Left ventricle myocardium inferior (tissue), 1 donor: ENCODE results near the gene KIRREL3. TPM values are rescaled to one million over a fixed set of nuclear protein-coding genes. Genes with fewer than 3 reads are reported as not detected.

ENCODE experiments used
- DNase-seq: peaks from one replicate; pipeline ENCODE4 v3.0.0-alpha.2; 2020
- H3K27ac ChIP-seq: fragments of 200-600 bp; replicated peaks from 2 replicates; pipeline ENCODE4 v1.8.0; 2021
- H3K27me3 ChIP-seq: fragments of 200-600 bp; 2 replicates; pipeline ENCODE4 v1.8.0; 2021; ENCODE audit warnings: low read depth
- H3K36me3 ChIP-seq: fragments of 200-600 bp; 2 replicates; pipeline ENCODE4 v1.8.0; 2021
- H3K4me1 ChIP-seq: fragments of 200-600 bp; 2 replicates; pipeline ENCODE4 v1.8.0; 2021
- H3K4me3 ChIP-seq: fragments of 200-600 bp; 2 replicates; pipeline ENCODE4 v1.8.0; 2021; ENCODE audit warnings: mild to moderate bottlenecking, moderate library complexity
- H3K9me3 ChIP-seq: fragments of 200-600 bp; replicated peaks from 2 replicates; pipeline ENCODE4 v1.8.0; 2021
- intact Hi-C: fragments of 100-400 bp; cut with micrococcal nuclease; formaldehyde crosslinking; loops from one replicate; pipeline ENCODE4 v1.11.0; 2022
- total RNA-seq: library from RNA; stranded (reverse); fragmentation: NEBNext Ultra II Directional; extraction: Animal tissue kit (Norgen Biotek cat#: 25700); gene quantifications from one replicate; pipeline ENCODE4 v1.2.1, GENCODE V29; 2021
- TF ChIP-seq, protein P1 (sequence below): fragments of 200-600 bp; IDR thresholded peaks from 2 replicates; pipeline ENCODE4 v1.8.0; 2021; ENCODE audit warnings: antibody characterized with exemption, mild to moderate bottlenecking, borderline replicate concordance
- donor health status: DM: no; HTN: yes; CAD: no; lungs with severe emphysema.

The KIRREL3 gene
- total RNA-seq, 1 donor from 2014 or later = 0.74 TPM

DNA sequence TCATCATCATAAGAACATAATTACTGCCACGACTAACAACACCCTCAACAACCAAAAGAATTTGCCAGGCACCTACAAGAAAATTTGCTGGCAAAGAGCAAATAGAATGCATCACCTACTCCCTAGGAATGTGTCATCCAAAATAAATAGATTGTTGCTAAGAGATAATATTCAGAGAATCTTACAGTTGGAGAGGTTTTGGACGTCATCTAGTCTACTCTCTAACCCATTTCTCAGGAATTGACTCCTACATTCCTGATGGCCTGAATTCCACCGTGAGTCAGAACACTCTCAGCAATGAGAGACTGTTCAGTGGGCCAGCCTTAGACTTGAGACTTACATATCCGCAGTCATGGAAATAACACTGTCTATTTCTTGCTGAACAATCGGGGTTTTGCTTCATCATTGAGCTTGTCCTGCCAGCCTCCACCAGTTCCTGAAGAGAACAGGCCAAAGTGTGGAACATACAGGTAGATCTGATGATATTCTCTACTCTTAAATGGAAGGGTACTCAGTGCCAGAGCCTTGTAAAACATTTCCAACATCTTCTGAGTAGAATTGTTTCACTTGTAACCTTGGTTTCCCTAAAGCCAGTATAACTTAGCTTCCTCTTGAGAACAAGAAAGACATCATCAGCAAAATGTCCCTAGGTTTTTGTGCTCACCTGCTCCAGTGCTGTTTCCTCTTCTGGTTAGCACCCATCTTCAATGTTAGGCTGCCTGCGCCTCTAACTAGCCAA lies 8.3 kb downstream of the KIRREL3 start:
- H3K4me3 ChIP-seq = no peak overlapping the region
- TF ChIP-seq, protein P1, sequence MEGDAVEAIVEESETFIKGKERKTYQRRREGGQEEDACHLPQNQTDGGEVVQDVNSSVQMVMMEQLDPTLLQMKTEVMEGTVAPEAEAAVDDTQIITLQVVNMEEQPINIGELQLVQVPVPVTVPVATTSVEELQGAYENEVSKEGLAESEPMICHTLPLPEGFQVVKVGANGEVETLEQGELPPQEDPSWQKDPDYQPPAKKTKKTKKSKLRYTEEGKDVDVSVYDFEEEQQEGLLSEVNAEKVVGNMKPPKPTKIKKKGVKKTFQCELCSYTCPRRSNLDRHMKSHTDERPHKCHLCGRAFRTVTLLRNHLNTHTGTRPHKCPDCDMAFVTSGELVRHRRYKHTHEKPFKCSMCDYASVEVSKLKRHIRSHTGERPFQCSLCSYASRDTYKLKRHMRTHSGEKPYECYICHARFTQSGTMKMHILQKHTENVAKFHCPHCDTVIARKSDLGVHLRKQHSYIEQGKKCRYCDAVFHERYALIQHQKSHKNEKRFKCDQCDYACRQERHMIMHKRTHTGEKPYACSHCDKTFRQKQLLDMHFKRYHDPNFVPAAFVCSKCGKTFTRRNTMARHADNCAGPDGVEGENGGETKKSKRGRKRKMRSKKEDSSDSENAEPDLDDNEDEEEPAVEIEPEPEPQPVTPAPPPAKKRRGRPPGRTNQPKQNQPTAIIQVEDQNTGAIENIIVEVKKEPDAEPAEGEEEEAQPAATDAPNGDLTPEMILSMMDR = no peak
- no peaks in the 10 kb centered on the region for H3K36me3 ChIP-seq
- no peaks in the 10 kb centered on the region for H3K9me3 ChIP-seq
- H3K4me1 ChIP-seq = no peaks in the 10 kb centered on the region
- no peak for DNase-seq
- H3K27ac ChIP-seq = no peak overlapping the region
- intact Hi-C loops = no loop called here
- H3K27me3 ChIP-seq = peaks cover 98% of the 10 kb centered on the region

DNA sequence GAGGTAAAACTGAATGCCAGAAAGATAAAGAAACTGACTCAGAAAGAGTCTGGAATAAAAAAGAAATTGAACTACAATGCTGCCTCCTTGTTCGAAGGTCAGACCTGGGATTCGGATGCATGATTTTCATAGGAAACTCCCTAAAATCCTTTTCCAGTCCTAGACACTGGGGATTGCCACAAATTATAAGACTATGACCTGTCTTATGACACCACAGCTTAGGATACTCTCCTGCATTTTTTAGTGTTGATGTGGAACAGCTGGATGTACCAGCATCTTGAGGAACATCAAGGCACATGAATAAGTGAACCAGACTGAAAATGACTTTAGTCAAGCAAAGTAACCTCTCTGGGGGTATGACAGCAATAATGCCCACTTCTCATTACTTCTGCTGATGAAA lies 9.0 kb downstream of the KIRREL3 start:
- Histone ChIP-seq H3K9me3 (no peaks in the 10 kb centered on the region), H3K27ac (no peak overlapping the region), H3K4me3 (no peak overlapping the region), H3K4me1 (no peaks in the 10 kb centered on the region), H3K36me3 (no peaks in the 10 kb centered on the region), H3K27me3 (peaks cover 98% of the 10 kb centered on the region)
- intact Hi-C loops = no loop called here
- TF ChIP-seq, protein P1 = no peak
- DNase-seq = no peak

DNA sequence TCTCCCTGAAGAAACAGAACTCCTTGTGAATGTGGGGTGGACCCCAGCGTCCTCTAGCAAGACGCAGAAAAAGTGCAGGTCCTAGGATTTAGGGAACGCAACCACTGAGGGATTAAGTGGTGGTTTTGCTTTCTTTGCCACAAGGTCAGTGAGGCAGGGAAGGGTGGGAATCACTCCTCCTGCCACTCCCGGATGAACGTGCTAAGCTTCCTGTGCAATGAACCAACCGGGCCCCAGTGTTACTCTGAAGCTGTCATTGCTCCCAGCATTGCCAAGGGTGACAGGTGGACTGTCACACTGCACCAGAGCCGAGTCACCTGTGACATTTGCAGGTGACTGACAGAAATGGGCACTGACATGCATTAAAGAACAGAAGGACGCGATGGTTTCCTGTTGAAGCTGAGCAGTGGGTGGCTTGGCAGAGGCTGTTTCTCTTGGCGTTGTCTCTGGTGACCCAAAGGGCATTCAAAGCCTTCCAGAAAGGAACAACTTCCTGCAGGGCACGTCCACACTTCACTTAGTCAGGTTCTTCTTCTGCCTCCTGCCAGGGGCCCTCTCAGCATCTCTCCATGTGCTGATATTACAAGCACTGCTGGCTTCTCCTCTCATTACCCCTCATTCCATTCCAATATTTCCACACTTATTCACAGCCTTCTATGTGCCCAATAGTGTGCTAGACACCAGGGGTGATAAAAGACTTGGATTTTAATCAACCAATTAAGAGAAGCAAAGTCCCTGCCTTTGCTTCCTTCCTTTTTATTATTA lies 9.7 kb downstream of the KIRREL3 start:
- intact Hi-C loops = no loop called here
- TF ChIP-seq, protein P1 = peak; percentile 11
- no peak for DNase-seq
- Histone ChIP-seq H3K36me3 (no peaks in the 10 kb centered on the region), H3K9me3 (no peaks in the 10 kb centered on the region), H3K27ac (no peak overlapping the region), H3K4me1 (no peaks in the 10 kb centered on the region), H3K4me3 (no peak overlapping the region), H3K27me3 (peaks cover 96% of the 10 kb centered on the region)

DNA sequence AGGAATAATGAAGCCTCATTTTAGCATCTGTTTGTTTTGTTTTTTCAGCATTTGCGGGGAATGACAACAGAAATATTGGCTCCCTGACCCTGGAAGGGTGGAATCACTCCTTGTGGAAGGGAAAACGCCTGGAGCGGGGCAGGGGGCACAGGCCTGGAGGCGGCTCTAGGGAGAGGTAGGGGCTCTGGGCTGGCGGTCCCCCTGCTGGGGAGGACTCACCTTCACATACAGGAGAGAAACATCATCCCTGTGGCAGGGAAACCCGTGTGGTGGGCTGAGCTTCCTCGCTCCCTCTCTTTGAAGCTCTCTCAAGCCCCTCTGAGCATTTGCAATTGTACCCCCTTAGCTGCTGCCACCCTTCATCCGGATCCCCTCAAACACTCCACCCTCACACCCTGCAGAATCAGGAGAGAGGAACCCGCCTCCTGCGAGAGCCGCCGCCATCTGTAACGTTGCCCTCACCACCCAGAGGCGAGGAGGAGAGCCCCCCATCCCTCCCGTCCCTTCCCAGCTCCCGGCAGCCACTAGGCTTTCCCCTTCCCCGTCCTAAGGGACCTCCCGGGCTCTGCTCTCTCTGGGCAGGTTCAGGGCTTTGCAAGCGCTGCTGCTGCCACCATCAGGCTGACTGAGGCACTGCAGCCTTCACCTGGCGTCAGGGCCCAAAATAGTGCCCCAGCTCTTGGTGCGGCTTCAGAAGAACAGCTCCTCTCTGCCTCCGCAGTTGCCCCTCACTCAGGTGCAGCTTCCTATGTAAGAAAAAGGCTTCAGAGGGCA lies 10.4 kb downstream of the KIRREL3 start:
- Histone ChIP-seq H3K4me3 (no peak overlapping the region), H3K36me3 (no peaks in the 10 kb centered on the region), H3K4me1 (no peaks in the 10 kb centered on the region), H3K27ac (no peak overlapping the region), H3K27me3 (peaks cover 96% of the 10 kb centered on the region), H3K9me3 (no peaks in the 10 kb centered on the region)
- TF ChIP-seq, protein P1 = peak; percentile 93
- peak; percentile 62 for DNase-seq
- intact Hi-C loops = no loop called here

DNA sequence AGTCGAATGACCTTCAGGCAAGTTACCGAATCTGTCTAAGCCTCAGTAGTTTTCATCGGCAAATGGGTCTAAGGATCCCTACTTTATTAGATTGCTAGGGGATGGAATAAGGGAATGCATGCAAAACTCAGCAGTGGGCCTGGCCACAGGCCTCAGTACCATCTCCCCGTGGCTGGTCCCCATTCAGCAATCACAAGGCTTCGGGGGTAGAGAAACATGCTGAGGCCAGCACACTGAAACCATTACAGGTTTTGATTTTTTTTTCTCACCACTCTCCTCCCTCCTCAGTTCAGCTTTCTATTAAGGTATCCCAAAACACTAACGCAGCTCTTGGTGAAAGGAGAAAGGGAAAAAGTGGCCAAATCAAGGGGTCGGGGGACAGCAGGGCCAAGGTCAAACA lies 11.9 kb downstream of the KIRREL3 start:
- H3K27me3 ChIP-seq = peaks cover 95% of the 10 kb centered on the region
- H3K9me3 ChIP-seq = no peaks in the 10 kb centered on the region
- DNase-seq = no peak
- no peak overlapping the region for H3K4me3 ChIP-seq
- no peak overlapping the region for H3K27ac ChIP-seq
- intact Hi-C loops = no loop called here
- no peaks in the 10 kb centered on the region for H3K36me3 ChIP-seq
- TF ChIP-seq, protein P1 = no peak
- no peaks in the 10 kb centered on the region for H3K4me1 ChIP-seq
